WI38 (cell line): ENCODE measurements around the gene NFKBIZ.
"Not testable (repeated sequence)": the region's sequence is repeated elsewhere in the genome, so short reads cannot be mapped to it uniquely, and the experiment has no call there.

Source experiments
- H3K4me3 ChIP-seq: 2 replicates; pipeline ENCODE4 v1.5.1; 2011; ENCODE audit warnings: low read depth, mild to moderate bottlenecking, control low read depth, low read length
- TF ChIP-seq, protein P1 (sequence below): IDR thresholded peaks from 2 replicates; pipeline ENCODE4 v1.5.1; 2012; ENCODE audit warnings: low read depth, mild to moderate bottlenecking, control low read depth, low read length

The NFKBIZ gene

GRCh38 chr3:101879623-101880284 is 30.4 kb downstream of the NFKBIZ start:
- TF ChIP-seq, protein P1, sequence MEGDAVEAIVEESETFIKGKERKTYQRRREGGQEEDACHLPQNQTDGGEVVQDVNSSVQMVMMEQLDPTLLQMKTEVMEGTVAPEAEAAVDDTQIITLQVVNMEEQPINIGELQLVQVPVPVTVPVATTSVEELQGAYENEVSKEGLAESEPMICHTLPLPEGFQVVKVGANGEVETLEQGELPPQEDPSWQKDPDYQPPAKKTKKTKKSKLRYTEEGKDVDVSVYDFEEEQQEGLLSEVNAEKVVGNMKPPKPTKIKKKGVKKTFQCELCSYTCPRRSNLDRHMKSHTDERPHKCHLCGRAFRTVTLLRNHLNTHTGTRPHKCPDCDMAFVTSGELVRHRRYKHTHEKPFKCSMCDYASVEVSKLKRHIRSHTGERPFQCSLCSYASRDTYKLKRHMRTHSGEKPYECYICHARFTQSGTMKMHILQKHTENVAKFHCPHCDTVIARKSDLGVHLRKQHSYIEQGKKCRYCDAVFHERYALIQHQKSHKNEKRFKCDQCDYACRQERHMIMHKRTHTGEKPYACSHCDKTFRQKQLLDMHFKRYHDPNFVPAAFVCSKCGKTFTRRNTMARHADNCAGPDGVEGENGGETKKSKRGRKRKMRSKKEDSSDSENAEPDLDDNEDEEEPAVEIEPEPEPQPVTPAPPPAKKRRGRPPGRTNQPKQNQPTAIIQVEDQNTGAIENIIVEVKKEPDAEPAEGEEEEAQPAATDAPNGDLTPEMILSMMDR = no peak

GRCh38 chr3:101884776-101885175 is 35.5 kb downstream of the NFKBIZ start:
- no peak overlapping the region for H3K4me3 ChIP-seq
- TF ChIP-seq, protein P1 = no peak

More at GRCh38 chr3:101879623-101880284, 30.4 kb downstream of the NFKBIZ start:
- no peak overlapping the region for H3K4me3 ChIP-seq

DNA sequence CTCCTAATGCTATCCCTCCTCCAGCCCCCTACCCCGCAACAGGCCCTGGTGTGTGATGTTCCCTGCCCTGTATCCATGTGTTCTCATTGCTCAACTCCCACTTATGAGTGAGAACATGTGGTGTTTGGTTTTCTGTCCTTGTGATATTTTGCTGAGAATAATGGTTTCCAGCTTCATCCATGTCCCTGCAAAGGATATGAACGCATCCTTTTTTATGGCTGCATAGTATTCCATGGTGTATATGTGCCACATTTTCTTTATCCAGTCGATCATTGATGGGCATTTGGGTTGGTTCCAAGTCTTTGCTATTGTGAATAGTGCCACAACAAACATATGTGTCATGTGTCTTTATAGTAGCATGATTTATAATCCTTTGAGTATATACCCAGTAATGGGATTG is 36.3 kb downstream of the NFKBIZ start:
- not testable (repeated sequence) for H3K4me3 ChIP-seq

- TF ChIP-seq, protein P1 = no peak
- H3K4me3 ChIP-seq = no peak overlapping the region
Measured at GRCh38 chr3:101886626-101887025, 37.3 kb downstream of the NFKBIZ start.

GRCh38 chr3:101888653-101889052 is 39.3 kb downstream of the NFKBIZ start:
- no peak overlapping the region for H3K4me3 ChIP-seq
- TF ChIP-seq, protein P1 = no peak

- no peak overlapping the region for H3K4me3 ChIP-seq
- TF ChIP-seq, protein P1 = no peak
Measured at GRCh38 chr3:101890716-101891115, 41.4 kb downstream of the NFKBIZ start.

DNA sequence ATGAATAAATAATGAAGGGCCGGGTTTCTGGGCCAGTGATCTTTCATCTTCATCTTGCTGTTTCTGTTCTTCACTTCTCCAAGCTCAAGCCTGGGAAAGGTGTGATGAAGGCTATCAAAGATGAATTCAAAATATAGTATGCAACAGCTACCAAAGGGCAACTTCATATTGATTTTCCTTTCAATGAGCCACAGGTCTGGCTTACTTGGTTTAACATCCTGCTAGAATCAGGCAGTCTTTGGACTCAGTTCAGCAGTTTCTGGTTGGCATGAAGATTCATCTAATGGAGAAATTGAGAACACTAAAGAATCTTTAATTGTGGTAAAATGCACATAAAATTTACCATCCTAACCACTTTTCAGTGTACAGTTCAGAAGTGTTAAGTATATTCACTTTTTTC is 43.3 kb downstream of the NFKBIZ start:
- TF ChIP-seq, protein P1 = no peak
- no peak overlapping the region for H3K4me3 ChIP-seq
